Activated naive CD4-positive, alpha-beta T cell treated with anti-CD3 and anti-CD28 coated beads, Interleukin-2, amount 50 U/mL, for 24 hours (primary cell): ENCODE data around the gene OSBPL1A.

Experiments
- H3K27ac Mint-ChIP-seq: one replicate; pipeline ENCODE4 v1.8.0; 2021; ENCODE audit warnings: mild to moderate bottlenecking, mixed read lengths
- H3K27me3 Mint-ChIP-seq: one replicate; pipeline ENCODE4 v1.8.0; 2021; ENCODE audit warnings: mixed read lengths
- H3K36me3 Mint-ChIP-seq: one replicate; pipeline ENCODE4 v1.8.0; 2021; ENCODE audit warnings: mixed read lengths
- H3K4me1 Mint-ChIP-seq: one replicate; pipeline ENCODE4 v1.8.0; 2021; ENCODE audit warnings: mixed read lengths
- H3K4me3 Mint-ChIP-seq: one replicate; pipeline ENCODE4 v1.8.0; 2021; ENCODE audit warnings: mild to moderate bottlenecking, mixed read lengths
- H3K9me3 Mint-ChIP-seq: one replicate; pipeline ENCODE4 v1.8.0; 2021; ENCODE audit warnings: mixed read lengths

Gene OSBPL1A

GRCh38 chr18:24270937-24271380 lies 126.7 kb downstream of the OSBPL1A start:
- H3K9me3 Mint-ChIP-seq, result peaks cover 6% of the 10 kb centered on the region
- peaks cover 8% of the 10 kb centered on the region for H3K36me3 Mint-ChIP-seq
- H3K27me3 Mint-ChIP-seq, result peaks cover 37% of the 10 kb centered on the region
- peaks cover 5% of the 10 kb centered on the region for H3K4me1 Mint-ChIP-seq
- peak overlapping the region; percentile 12 for H3K4me3 Mint-ChIP-seq
- H3K27ac Mint-ChIP-seq, result peak overlapping the region; percentile 32

- Mint-ChIP-seq H3K4me1 (peaks cover 5% of the 10 kb centered on the region), H3K27ac (no peak overlapping the region), H3K9me3 (peaks cover 7% of the 10 kb centered on the region), H3K4me3 (no peak overlapping the region), H3K36me3 (peaks cover 8% of the 10 kb centered on the region), H3K27me3 (peaks cover 37% of the 10 kb centered on the region)
These were observed 127.2 kb downstream of the OSBPL1A start for GRCh38 chr18:24270358-24270936.

- Mint-ChIP-seq H3K27me3 (peaks cover 31% of the 10 kb centered on the region), H3K36me3 (peaks cover 4% of the 10 kb centered on the region), H3K4me3 (no peak overlapping the region), H3K4me1 (peaks cover 5% of the 10 kb centered on the region), H3K27ac (no peak overlapping the region), H3K9me3 (peaks cover 7% of the 10 kb centered on the region)
These were observed 128.7 kb downstream of the OSBPL1A start for GRCh38 chr18:24268784-24269550.

GRCh38 chr18:24267878-24268277 lies 129.7 kb downstream of the OSBPL1A start:
- Mint-ChIP-seq H3K36me3 (peaks cover 1% of the 10 kb centered on the region), H3K27ac (no peak overlapping the region)

GRCh38 chr18:24266131-24266530 lies 131.5 kb downstream of the OSBPL1A start:
- H3K4me3 Mint-ChIP-seq, result no peak overlapping the region
- H3K9me3 Mint-ChIP-seq, result peaks cover 7% of the 10 kb centered on the region
- no peak overlapping the region for H3K27ac Mint-ChIP-seq
- peaks cover 1% of the 10 kb centered on the region for H3K36me3 Mint-ChIP-seq
- H3K27me3 Mint-ChIP-seq, result peaks cover 16% of the 10 kb centered on the region
- H3K4me1 Mint-ChIP-seq, result no peaks in the 10 kb centered on the region

More at GRCh38 chr18:24267878-24268277, 129.7 kb downstream of the OSBPL1A start:
- peaks cover 7% of the 10 kb centered on the region for H3K9me3 Mint-ChIP-seq
- H3K27me3 Mint-ChIP-seq, result peaks cover 23% of the 10 kb centered on the region
- H3K4me3 Mint-ChIP-seq, result no peak overlapping the region
- peaks cover 5% of the 10 kb centered on the region for H3K4me1 Mint-ChIP-seq

- Mint-ChIP-seq H3K27ac (no peak overlapping the region), H3K9me3 (peaks cover 7% of the 10 kb centered on the region), H3K36me3 (peaks cover 1% of the 10 kb centered on the region), H3K4me3 (no peak overlapping the region), H3K4me1 (no peaks in the 10 kb centered on the region), H3K27me3 (peaks cover 11% of the 10 kb centered on the region)
These were observed 132.0 kb downstream of the OSBPL1A start for GRCh38 chr18:24265502-24266064.

GRCh38 chr18:24263050-24263449 lies 134.6 kb downstream of the OSBPL1A start:
- H3K4me1 Mint-ChIP-seq, result no peaks in the 10 kb centered on the region
- H3K27me3 Mint-ChIP-seq, result no peaks in the 10 kb centered on the region
- no peak overlapping the region for H3K4me3 Mint-ChIP-seq
- H3K36me3 Mint-ChIP-seq, result no peaks in the 10 kb centered on the region
- peaks cover 7% of the 10 kb centered on the region for H3K9me3 Mint-ChIP-seq
- no peak overlapping the region for H3K27ac Mint-ChIP-seq

GRCh38 chr18:24262087-24262486 lies 135.5 kb downstream of the OSBPL1A start:
- no peak overlapping the region for H3K27ac Mint-ChIP-seq
- H3K27me3 Mint-ChIP-seq, result no peaks in the 10 kb centered on the region
- no peak overlapping the region for H3K4me3 Mint-ChIP-seq
- H3K9me3 Mint-ChIP-seq, result peaks cover 7% of the 10 kb centered on the region
- H3K36me3 Mint-ChIP-seq, result no peaks in the 10 kb centered on the region
- no peaks in the 10 kb centered on the region for H3K4me1 Mint-ChIP-seq

GRCh38 chr18:24259869-24260641 lies 137.6 kb downstream of the OSBPL1A start:
- no peaks in the 10 kb centered on the region for H3K27me3 Mint-ChIP-seq
- no peak overlapping the region for H3K4me3 Mint-ChIP-seq
- no peak overlapping the region for H3K27ac Mint-ChIP-seq
- no peaks in the 10 kb centered on the region for H3K4me1 Mint-ChIP-seq
- no peaks in the 10 kb centered on the region for H3K9me3 Mint-ChIP-seq
- H3K36me3 Mint-ChIP-seq, result no peaks in the 10 kb centered on the region

GRCh38 chr18:24254071-24254470 lies 143.6 kb downstream of the OSBPL1A start:
- H3K4me3 Mint-ChIP-seq, result no peak overlapping the region
- H3K36me3 Mint-ChIP-seq, result no peaks in the 10 kb centered on the region
- no peak overlapping the region for H3K27ac Mint-ChIP-seq
- H3K4me1 Mint-ChIP-seq, result no peaks in the 10 kb centered on the region
- no peaks in the 10 kb centered on the region for H3K9me3 Mint-ChIP-seq
- peaks cover 1% of the 10 kb centered on the region for H3K27me3 Mint-ChIP-seq

- Mint-ChIP-seq H3K4me1 (no peaks in the 10 kb centered on the region), H3K27ac (no peak overlapping the region), H3K36me3 (peaks cover 3% of the 10 kb centered on the region), H3K4me3 (no peak overlapping the region), H3K27me3 (peaks cover 1% of the 10 kb centered on the region), H3K9me3 (no peaks in the 10 kb centered on the region)
These were observed 147.9 kb downstream of the OSBPL1A start for GRCh38 chr18:24249716-24250115.

- Mint-ChIP-seq H3K36me3 (peaks cover 3% of the 10 kb centered on the region), H3K27ac (no peak overlapping the region)
These were observed 149.3 kb downstream of the OSBPL1A start for GRCh38 chr18:24248359-24248758.

GRCh38 chr18:24246143-24246542 lies 151.5 kb downstream of the OSBPL1A start:
- H3K27ac Mint-ChIP-seq, result no peak overlapping the region
- H3K36me3 Mint-ChIP-seq, result peaks cover 5% of the 10 kb centered on the region
- no peaks in the 10 kb centered on the region for H3K27me3 Mint-ChIP-seq
- H3K4me3 Mint-ChIP-seq, result no peak overlapping the region
- H3K4me1 Mint-ChIP-seq, result no peaks in the 10 kb centered on the region
- H3K9me3 Mint-ChIP-seq, result no peaks in the 10 kb centered on the region

More at GRCh38 chr18:24248359-24248758, 149.3 kb downstream of the OSBPL1A start:
- Mint-ChIP-seq H3K27me3 (peaks cover 1% of the 10 kb centered on the region), H3K4me3 (no peak overlapping the region), H3K9me3 (no peaks in the 10 kb centered on the region), H3K4me1 (no peaks in the 10 kb centered on the region)

- Mint-ChIP-seq H3K4me3 (no peak overlapping the region), H3K4me1 (no peaks in the 10 kb centered on the region), H3K36me3 (peaks cover 5% of the 10 kb centered on the region), H3K27me3 (no peaks in the 10 kb centered on the region), H3K9me3 (no peaks in the 10 kb centered on the region), H3K27ac (no peak overlapping the region)
These were observed 152.9 kb downstream of the OSBPL1A start for GRCh38 chr18:24244698-24245097.

- H3K27ac Mint-ChIP-seq, result no peak overlapping the region
- no peaks in the 10 kb centered on the region for H3K9me3 Mint-ChIP-seq
- no peak overlapping the region for H3K4me3 Mint-ChIP-seq
- no peaks in the 10 kb centered on the region for H3K4me1 Mint-ChIP-seq
- peaks cover 5% of the 10 kb centered on the region for H3K36me3 Mint-ChIP-seq
- no peaks in the 10 kb centered on the region for H3K27me3 Mint-ChIP-seq
These were observed 153.9 kb downstream of the OSBPL1A start for GRCh38 chr18:24243677-24244076.
